BJ (cell line): ENCODE results near the gene KCNJ11. TPM values are rescaled to one million over a fixed set of nuclear protein-coding genes. Genes with fewer than 3 reads are reported as not detected.

Experiments
- CTCF ChIA-PET: fragments of 350-600 bp; formaldehyde crosslinking; extraction: SDS; loops from one replicate; lab custom pipeline; 2021; ENCODE audit warnings: antibody characterized with exemption, inconsistent platforms; lab: Yijun Ruan, JAX
- POLR2A ChIA-PET: fragments of 300-600 bp; sonication (Branson Sonifier 250); formaldehyde crosslinking; extraction: SDS; loops from one replicate; lab custom pipeline; 2021; ENCODE audit warnings: antibody characterized with exemption; lab: Charles Lee
- DNase-seq: peaks from one replicate; pipeline ENCODE4 v3.0.0-alpha.2; 2011; ENCODE audit warnings: low read depth
- H3K27me3 ChIP-seq: 2 replicates; pipeline ENCODE4 v1.6.0; 2011; ENCODE audit warnings: low read length; ENCODE audit not compliant: control insufficient read depth, insufficient read depth
- H3K36me3 ChIP-seq: 2 replicates; pipeline ENCODE4 v1.5.1; 2011; ENCODE audit warnings: low read length; ENCODE audit not compliant: control insufficient read depth, insufficient read depth
- H3K4me3 ChIP-seq: 2 replicates; pipeline ENCODE4 v1.5.1; 2011; ENCODE audit warnings: low read depth, mild to moderate bottlenecking, control low read depth, low read length
- CTCF ChIP-seq: IDR thresholded peaks from 2 replicates; pipeline ENCODE4 v1.5.1; 2011; ENCODE audit warnings: low read depth, mild to moderate bottlenecking, control low read depth, inconsistent platforms, low read length, moderate library complexity; ENCODE audit not compliant: insufficient read depth
- polyA minus RNA-seq: library from RNA; depleted of rRNA, polyadenylated mRNA; stranded (reverse); fragments of >200 nt; gene quantifications from 2 replicates; pipeline ENCODE4 v1.2.3, GENCODE V29; 2011; rRNA and poly(A)+ RNA removed
- polyA plus RNA-seq: library from polyadenylated mRNA; depleted of rRNA; stranded (reverse); fragments of >200 nt; gene quantifications from 2 replicates; pipeline ENCODE4 v1.2.3, GENCODE V29; 2011; rRNA removed

Gene KCNJ11
- polyA plus RNA-seq = not detected in 2 replicates
- polyA minus RNA-seq = not detected in 2 replicates

- CTCF ChIA-PET = interaction anchor here (0.6 to 3.3 kb wide), 9 partner anchors 9 to 130 kb away, joined by 3 to 20 read pairs (median 3); no protein-coding TSS in a partner anchor
Measured at GRCh38 chr11:17388609-17389210, at the start of gene KCNJ11. KCNJ11 (minus strand) TSS chr11:17388659; CDS start chr11:17388091, 568 bp downstream.

GRCh38 chr11:17437366-17437765, 48.9 kb upstream of the KCNJ11 start:
- ChIA-PET POLR2A (no interaction called here), CTCF (interaction anchor here (1.0 kb wide), 1 partner anchor 42 kb away, joined by 3 read pairs; no protein-coding TSS in a partner anchor)
- peaks cover 4% of the 10 kb centered on the region; the same call in 1 of the 2 replicates for H3K27me3 ChIP-seq
- no peaks in the 10 kb centered on the region for H3K36me3 ChIP-seq
- DNase-seq = no peak
- TF ChIP-seq CTCF = no peak
- no peak overlapping the region for H3K4me3 ChIP-seq

More at GRCh38 chr11:17388609-17389210, at the start of gene KCNJ11:
- H3K36me3 ChIP-seq = no peaks in the 10 kb centered on the region
- peak within 1 kb of the TSS; percentile 40 for H3K4me3 ChIP-seq
- POLR2A ChIA-PET = no interaction called here
- no peak for DNase-seq
- 0 out of 2 replicates have a peak, but pooled peaks have one; percentile 12 for TF ChIP-seq CTCF
- peaks cover 6% of the 10 kb centered on the region; the same call in 1 of the 2 replicates for H3K27me3 ChIP-seq

GRCh38 chr11:17434108-17434507, 45.6 kb upstream of the KCNJ11 start:
- Histone ChIP-seq H3K36me3 (no peaks in the 10 kb centered on the region), H3K27me3 (peaks cover 5% of the 10 kb centered on the region; the same call in 1 of the 2 replicates), H3K4me3 (no peak overlapping the region)
- TF ChIP-seq CTCF = no peak
- ChIA-PET CTCF (interaction anchor here (1.4 kb wide), 1 partner anchor 29 kb away, joined by 4 read pairs; no protein-coding TSS in a partner anchor), POLR2A (no interaction called here)
- no peak for DNase-seq

GRCh38 chr11:17432002-17432401, 43.5 kb upstream of the KCNJ11 start:
- POLR2A ChIA-PET = no interaction called here
- Histone ChIP-seq H3K27me3 (peaks cover 2% of the 10 kb centered on the region; the same call in 1 of the 2 replicates), H3K4me3 (no peak overlapping the region), H3K36me3 (no peaks in the 10 kb centered on the region)
- TF ChIP-seq CTCF = no peak
- CTCF ChIA-PET = interaction anchor here (0.6 to 1.2 kb wide), 2 partner anchors 11 to 114 kb away, joined by 3 to 4 read pairs; no protein-coding TSS in a partner anchor
- no peak for DNase-seq

GRCh38 chr11:17431139-17431538, 42.7 kb upstream of the KCNJ11 start:
- TF ChIP-seq CTCF = no peak
- Histone ChIP-seq H3K27me3 (peaks cover 2% of the 10 kb centered on the region; the same call in 1 of the 2 replicates), H3K36me3 (no peaks in the 10 kb centered on the region), H3K4me3 (no peak overlapping the region)
- ChIA-PET POLR2A (no interaction called here), CTCF (interaction anchor here (0.6 kb wide), 1 partner anchor 74 kb away, joined by 3 read pairs; no protein-coding TSS in a partner anchor)
- DNase-seq = no peak
